Aorta (tissue), 5 donors: ENCODE measurements around the gene TMEM208. TPM values are rescaled to one million over a fixed set of nuclear protein-coding genes. Genes with fewer than 3 reads are reported as not detected.
A peak's percentile ranks its signal among the peaks of the same experiment; 100 is the strongest.

ENCODE experiments used
- ATAC-seq: fragments of 200-7000 bp; cut with Tn5 transposase; one replicate; pipeline ENCODE4 v1.9.1; 2022; ENCODE audit warnings: moderate library complexity; ENCODE audit not compliant: low FRiP score
- DNase-seq, 2 donors: peaks; one replicate each; pipeline ENCODE4 v3.0.0-alpha.2; 2020
- H3K27ac ChIP-seq, 2 donors: one replicate each; pipeline ENCODE4 v1.5.1; 2013; ENCODE audit warnings: low read length in 2 of 2, mild to moderate bottlenecking in 2 of 2, moderate library complexity in 2 of 2, control low read depth in 1 of 2, inconsistent platforms in 1 of 2, low read depth in 1 of 2
- H3K27me3 ChIP-seq, 2 donors: one replicate each; pipeline ENCODE4 v1.6.1; 2013; ENCODE audit warnings: control low read depth in 1 of 2, low read length in 1 of 2, mild to moderate bottlenecking in 1 of 2, moderate library complexity in 1 of 2; ENCODE audit not compliant: insufficient read depth in 2 of 2, control insufficient read depth in 1 of 2
- H3K36me3 ChIP-seq, 2 donors: one replicate each; pipeline ENCODE4 v1.6.1; 2013; ENCODE audit warnings: control low read depth in 1 of 2, low read length in 1 of 2, mild to moderate bottlenecking in 1 of 2; ENCODE audit not compliant: insufficient read depth in 2 of 2, control insufficient read depth in 1 of 2
- H3K4me1 ChIP-seq, 2 donors: one replicate each; pipeline ENCODE4 v1.6.1; 2013; ENCODE audit warnings: low read length in 2 of 2, control low read depth in 1 of 2, mild to moderate bottlenecking in 1 of 2, moderate library complexity in 1 of 2; ENCODE audit not compliant: insufficient read depth in 2 of 2, control insufficient read depth in 1 of 2
- H3K4me3 ChIP-seq, 2 donors: one replicate each; pipeline ENCODE4 v1.5.1; 2013; ENCODE audit warnings: low read length in 2 of 2, control low read depth in 1 of 2, mild to moderate bottlenecking in 1 of 2
- H3K9me3 ChIP-seq: one replicate; pipeline ENCODE4 v1.6.1; 2013; ENCODE audit warnings: mild to moderate bottlenecking, low read length; ENCODE audit not compliant: control insufficient read depth
- WGBS, 2 donors: extraction: QIAGEN DNeasy Blood & Tissue Kit; methylation state at CpG; one replicate each; pipeline ENCODE4 v1.1.7; 2013; 5-methylcytosine and 5-hydroxymethylcytosine counted together
- intact Hi-C, 2 donors: fragments of 100-400 bp; cut with DNase I; formaldehyde crosslinking; loops; one replicate each; pipeline versions ENCODE4 v1.14.2 to v1.15.0; 2022
- microRNA-seq, 2 donors: library from miRNA; unstranded; fragments of <30 nt; microRNA quantifications; one replicate each; pipeline ENCODE4 v1.2.0, GENCODE V29; 2020
- polyA plus RNA-seq, 2 donors: library from polyadenylated mRNA; stranded (reverse); fragments of 200-250 nt; gene quantifications; one replicate each; pipeline ENCODE4 v1.2.3, GENCODE V29; 2013
- total RNA-seq, 2 donors: library from RNA; stranded (reverse); fragmentation: NEBNext Ultra II Directional; extraction: Animal tissue kit (Norgen Biotek cat#: 25700); gene quantifications; one replicate each; pipeline ENCODE4 v1.2.1, GENCODE V29; 2021
- donor health status: healthy with polysubstance abuse.
- donor health status: Bipolar disorder and iron deficiency.
- donor health status: DM: no; HTN: no; CAD: no.
- donor health status: DM: no; HTN: no; CAD: no.
- donor health status: DM: yes; HTN: yes; CAD: no.

TMEM208 gene
- total and polyA plus RNA-seq, 4 donors: 24.7 to 64.6 (median 46.8) TPM

DNA sequence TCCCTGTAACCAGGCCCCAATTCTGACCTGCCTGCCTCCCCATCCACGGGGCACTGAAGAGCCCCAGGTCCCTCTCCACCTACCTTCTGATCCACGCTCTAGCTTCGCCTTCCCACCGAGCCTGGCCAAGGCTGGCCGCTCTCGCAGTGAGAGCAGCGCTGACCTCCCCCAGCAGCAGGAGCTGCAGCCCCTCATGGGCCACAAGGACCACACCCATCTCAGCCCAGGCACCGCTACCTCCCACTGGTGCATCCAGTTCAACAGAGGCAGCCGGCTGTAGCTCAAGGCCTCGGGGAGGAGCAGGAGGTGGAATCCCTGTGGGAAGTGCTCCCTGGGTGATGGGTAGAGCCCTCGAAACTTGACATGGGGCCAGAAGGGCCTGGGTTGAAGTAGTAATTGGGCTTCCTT lies 44.0 kb downstream of the TMEM208 start:
- no peaks in the 10 kb centered on the region for H3K9me3 ChIP-seq
- H3K4me1 ChIP-seq: no peaks in the 10 kb centered on the region
- DNase-seq: peak in 1 of 2 donors; percentile 66
- H3K36me3 ChIP-seq: no peaks in the 10 kb centered on the region
- no peak overlapping the region for H3K27ac ChIP-seq
- intact Hi-C loops: no loop called here
- WGBS, 2 donors: 90 to 93% methylated on average over 11 of the region's 11 CpGs
- no peaks in the 10 kb centered on the region for H3K27me3 ChIP-seq
- no peak overlapping the region for H3K4me3 ChIP-seq
- no peak for ATAC-seq

DNA sequence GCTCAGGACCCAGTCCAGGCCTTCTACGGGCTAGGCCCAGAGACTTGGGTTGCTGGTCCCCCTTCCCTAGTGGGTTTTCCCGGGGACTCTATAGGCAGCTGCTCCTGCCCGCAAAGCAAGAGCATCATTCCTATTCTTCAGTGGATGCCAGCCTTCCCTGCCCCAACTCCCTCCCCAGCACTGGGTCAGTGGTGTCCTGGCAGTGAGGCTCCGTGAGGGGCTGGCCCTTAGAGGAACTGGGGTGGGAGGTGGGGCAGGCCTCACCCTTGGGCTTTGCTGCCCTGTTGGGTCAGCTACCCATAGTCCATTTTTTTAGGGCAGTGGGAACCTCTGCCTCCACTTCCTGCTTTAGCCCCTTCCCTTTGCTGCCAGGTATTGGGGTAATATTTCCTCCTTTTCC lies 44.5 kb downstream of the TMEM208 start:
- ATAC-seq (no peak), DNase-seq (peak in 1 of 2 donors; percentile 51)
- Histone ChIP-seq H3K27me3 (no peaks in the 10 kb centered on the region), H3K27ac (no peak overlapping the region), H3K4me3 (no peak overlapping the region), H3K4me1 (no peaks in the 10 kb centered on the region), H3K36me3 (no peaks in the 10 kb centered on the region), H3K9me3 (no peaks in the 10 kb centered on the region)
- intact Hi-C loops: no loop called here
- 91 to 96% methylated on average over 4 of the region's 4 CpGs for WGBS, 2 donors

DNA sequence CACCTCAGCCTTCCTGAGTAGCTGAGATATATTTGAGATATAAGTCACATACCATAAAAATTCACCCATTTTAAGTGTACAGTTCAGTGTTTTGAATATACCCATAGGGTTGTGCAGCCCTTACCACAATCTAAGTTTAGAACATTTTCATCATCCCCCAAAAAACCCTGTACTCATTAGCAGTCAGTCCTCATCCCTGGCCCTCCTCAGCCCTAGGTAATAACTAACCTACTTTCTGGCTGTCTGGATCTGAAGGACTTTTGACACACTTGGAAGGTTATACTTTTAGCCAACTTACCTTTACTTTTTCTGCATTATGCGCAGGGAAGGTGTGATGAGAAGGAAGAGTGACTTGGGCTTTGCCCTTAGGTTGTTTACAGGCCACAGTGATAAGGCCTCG lies 48.4 kb downstream of the TMEM208 start:
- WGBS, 2 donors: 87 to 94% methylated on average over 2 of the region's 2 CpGs
- DNase-seq: no peak
- Histone ChIP-seq H3K4me3 (no peak overlapping the region), H3K4me1 (no peaks in the 10 kb centered on the region), H3K36me3 (no peaks in the 10 kb centered on the region), H3K9me3 (no peaks in the 10 kb centered on the region), H3K27ac (no peak overlapping the region), H3K27me3 (no peaks in the 10 kb centered on the region)
- ATAC-seq: no peak
- intact Hi-C loops: no loop called here

DNA sequence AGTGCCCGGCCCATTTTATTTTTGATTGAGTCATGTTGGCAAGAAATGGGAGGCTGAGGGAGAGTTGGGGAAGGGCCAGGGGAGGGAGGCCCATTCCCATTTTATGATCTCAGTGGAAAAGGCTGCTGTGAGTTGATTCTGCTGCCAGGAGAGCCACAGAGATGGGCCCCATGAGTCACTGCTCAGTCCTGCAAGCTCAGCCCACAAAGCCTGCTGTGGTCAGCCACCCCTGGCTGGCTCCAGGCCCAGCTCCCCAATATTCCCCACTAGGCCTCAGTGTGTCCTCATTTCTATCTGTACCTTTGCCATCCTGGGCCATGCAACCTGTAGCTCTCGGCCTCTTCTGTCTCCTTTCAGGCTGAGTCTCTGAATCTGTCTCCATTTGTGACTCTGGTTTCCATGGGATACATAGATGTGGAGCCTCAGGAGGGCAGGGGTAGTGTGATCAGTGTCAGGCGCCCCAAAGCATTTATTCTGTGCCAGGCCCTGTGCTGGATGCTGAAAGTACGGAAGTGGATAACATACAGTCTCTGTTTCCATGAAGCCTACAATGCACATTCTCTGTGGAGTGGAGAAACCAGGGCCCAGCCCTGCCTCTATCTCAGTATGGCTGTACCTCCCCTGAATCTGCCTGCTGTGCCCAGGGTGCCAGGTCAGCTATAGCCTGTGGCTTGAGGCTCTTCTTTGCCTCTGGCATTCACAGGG lies 50.5 kb downstream of the TMEM208 start:
- ATAC-seq (peak; percentile 81), DNase-seq (peak; percentile 90 to 91)
- no peak overlapping the region for H3K4me3 ChIP-seq
- no peaks in the 10 kb centered on the region for H3K9me3 ChIP-seq
- no peaks in the 10 kb centered on the region for H3K27me3 ChIP-seq
- H3K4me1 ChIP-seq: no peaks in the 10 kb centered on the region
- WGBS, 2 donors: 46 to 47% methylated on average over 4 of the region's 4 CpGs
- no peaks in the 10 kb centered on the region for H3K36me3 ChIP-seq
- H3K27ac ChIP-seq: peak overlapping the region; percentile 24 to 29
- intact Hi-C loops: no loop called here

DNA sequence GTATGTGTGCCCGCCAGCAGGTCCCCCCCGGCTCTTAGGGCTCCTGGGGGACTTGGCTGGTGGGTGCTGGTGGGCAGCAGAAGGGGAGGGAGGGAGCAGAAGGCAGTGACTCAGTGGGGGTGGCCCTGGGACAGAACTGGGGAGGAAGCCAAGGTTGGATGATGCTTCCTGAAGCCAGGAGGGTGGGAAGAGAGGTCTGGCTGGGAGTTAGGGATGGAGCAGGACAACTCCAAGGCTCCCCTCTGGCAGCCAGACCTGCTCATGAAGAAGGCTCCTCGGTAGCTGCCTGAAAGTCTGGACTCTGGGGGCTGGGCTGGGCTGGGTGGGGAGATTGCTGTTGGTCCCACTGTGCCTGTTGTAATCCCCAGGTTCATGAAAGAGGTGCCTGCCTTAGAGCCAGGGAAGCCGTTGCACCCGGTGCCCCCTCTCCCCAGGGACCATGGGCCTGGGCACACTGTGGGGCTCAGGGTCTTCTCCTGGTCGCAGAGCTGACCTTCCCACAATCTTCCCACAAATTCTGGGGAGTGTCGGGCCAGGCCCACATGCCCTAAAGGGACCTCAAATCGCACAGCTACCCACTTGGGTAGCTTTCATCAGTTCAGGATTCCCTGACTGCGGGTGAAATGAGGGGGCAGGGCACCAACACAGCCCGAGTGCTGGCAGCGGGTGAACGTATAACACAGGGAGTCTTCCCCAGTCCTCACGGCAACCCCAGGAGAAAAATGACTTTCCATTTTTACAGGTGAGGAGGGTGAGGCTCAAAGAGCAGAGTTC lies 51.3 kb downstream of the TMEM208 start:
- Histone ChIP-seq H3K4me1 (no peaks in the 10 kb centered on the region), H3K27ac (peak overlapping the region; percentile 24 to 29), H3K36me3 (no peaks in the 10 kb centered on the region), H3K9me3 (no peaks in the 10 kb centered on the region), H3K27me3 (no peaks in the 10 kb centered on the region), H3K4me3 (no peak overlapping the region)
- peak in 1 of 2 donors; percentile 73 for DNase-seq
- ATAC-seq: peak; percentile 50
- 33 to 43% methylated on average over 13 of the region's 13 CpGs for WGBS, 2 donors
- intact Hi-C loops: no loop called here

Small RNA genes within 50 kb of the gene (microRNA-seq; reads per million reads assigned to microRNA genes)
- gene MIR328: 122 to 1,141 reads per million in 2 donors

Other genes starting within 250 kb of the TMEM208 start
- gene CES4A, start 238.5 kb upstream of the TMEM208 start, total RNA-seq: 10 to 100 TPM in 1 of 2 donors, 1 to 10 TPM in 1; 5.5 to 14.2 TPM
- gene CES4A, start 238.5 kb upstream of the TMEM208 start, polyA plus RNA-seq: 10 to 100 TPM in 1 of 2 donors, 1 to 10 TPM in 1; 1.9 to 22.7 TPM
- 10 to 100 TPM; 37.4 to 67.3 TPM for gene CBFB, start 198.0 kb upstream of the TMEM208 start, total RNA-seq
- 10 to 100 TPM; 12.0 to 19.9 TPM for gene CBFB, start 198.0 kb upstream of the TMEM208 start, polyA plus RNA-seq
- gene PHAF1, start 117.2 kb upstream of the TMEM208 start, total RNA-seq: 10 to 100 TPM; 13.7 to 20.7 TPM
- 10 to 100 TPM; 12.6 to 13.4 TPM for gene PHAF1, start 117.2 kb upstream of the TMEM208 start, polyA plus RNA-seq
- 10 to 100 TPM; 13.0 to 21.3 TPM for gene B3GNT9, start 76.1 kb upstream of the TMEM208 start, total RNA-seq
- 10 to 100 TPM in 1 of 2 donors, 1 to 10 TPM in 1; 3.9 to 22.4 TPM for gene B3GNT9, start 76.1 kb upstream of the TMEM208 start, polyA plus RNA-seq
- gene TRADD, start 67.2 kb upstream of the TMEM208 start, total RNA-seq: 10 to 100 TPM; 17.1 to 24.3 TPM
- 10 to 100 TPM; 15.7 to 45.2 TPM for gene TRADD, start 67.2 kb upstream of the TMEM208 start, polyA plus RNA-seq
- gene FBXL8, start 67.2 kb upstream of the TMEM208 start, total RNA-seq: 10 to 100 TPM in 1 of 2 donors, 1 to 10 TPM in 1; 7.3 to 20.8 TPM
- 10 to 100 TPM in 1 of 2 donors, 1 to 10 TPM in 1; 1.1 to 32.1 TPM for gene FBXL8, start 67.2 kb upstream of the TMEM208 start, polyA plus RNA-seq
- 100 to 1,000 TPM in 1 of 2 donors, 10 to 100 TPM in 1; 22.2 to 101 TPM for gene HSF4, start 62.4 kb upstream of the TMEM208 start, total RNA-seq
- 100 to 1,000 TPM in 1 of 2 donors, 10 to 100 TPM in 1; 25.0 to 133 TPM for gene HSF4, start 62.4 kb upstream of the TMEM208 start, polyA plus RNA-seq
- 10 to 100 TPM; 24.4 to 47.2 TPM for gene NOL3, start 56.6 kb upstream of the TMEM208 start, total RNA-seq
- gene NOL3, start 56.6 kb upstream of the TMEM208 start, polyA plus RNA-seq: 100 to 1,000 TPM in 1 of 2 donors, 10 to 100 TPM in 1; 67.5 to 122 TPM
- 10 to 100 TPM; 18.1 to 33.8 TPM for gene MATCAP1, start 43.2 kb upstream of the TMEM208 start, total RNA-seq
- 10 to 100 TPM in 1 of 2 donors, 1 to 10 TPM in 1; 3.0 to 45.7 TPM for gene MATCAP1, start 43.2 kb upstream of the TMEM208 start, polyA plus RNA-seq
- gene EXOC3L1, start 37.0 kb upstream of the TMEM208 start, total RNA-seq: 1 to 10 TPM; 1.3 to 4.4 TPM
- 1 to 10 TPM in 1 of 2 donors, under 1 TPM in 1; 0.51 to 1.8 TPM for gene EXOC3L1, start 37.0 kb upstream of the TMEM208 start, polyA plus RNA-seq
- 10 to 100 TPM; 54.2 to 58.1 TPM for gene E2F4, start 35.0 kb upstream of the TMEM208 start, total RNA-seq
- 10 to 100 TPM; 27.9 to 50.2 TPM for gene E2F4, start 35.0 kb upstream of the TMEM208 start, polyA plus RNA-seq
- 1 to 10 TPM in 1 of 2 donors, under 1 TPM in 1; 0.97 to 3.4 TPM for gene ELMO3, start 28.0 kb upstream of the TMEM208 start, total RNA-seq
- gene ELMO3, start 28.0 kb upstream of the TMEM208 start, polyA plus RNA-seq: 1 to 10 TPM; 5.8 to 7.4 TPM
- 10 to 100 TPM; 28.2 to 47.9 TPM for gene FHOD1, start 20.4 kb downstream of the TMEM208 start, total RNA-seq
- 10 to 100 TPM; 12.9 to 41.3 TPM for gene FHOD1, start 20.4 kb downstream of the TMEM208 start, polyA plus RNA-seq
- gene SLC9A5, start 21.8 kb downstream of the TMEM208 start, total RNA-seq: 1 to 10 TPM; 1.6 to 1.7 TPM
- 1 to 10 TPM; 1.1 to 2.9 TPM for gene SLC9A5, start 21.8 kb downstream of the TMEM208 start, polyA plus RNA-seq
- 1 to 10 TPM; 2.5 to 6.9 TPM for gene PLEKHG4, start 52.4 kb downstream of the TMEM208 start, total RNA-seq
- gene PLEKHG4, start 52.4 kb downstream of the TMEM208 start, polyA plus RNA-seq: 10 to 100 TPM in 1 of 2 donors, 1 to 10 TPM in 1; 2.1 to 16.7 TPM
- under 1 TPM in 1 of 2 donors, not detected in 1; 0.12 TPM for gene KCTD19, start 99.6 kb downstream of the TMEM208 start, total RNA-seq
- gene KCTD19, start 99.6 kb downstream of the TMEM208 start, polyA plus RNA-seq: not detected
- gene LRRC36, start 99.7 kb downstream of the TMEM208 start, total RNA-seq: under 1 TPM in 1 of 2 donors, not detected in 1; 0.51 TPM
- gene LRRC36, start 99.7 kb downstream of the TMEM208 start, polyA plus RNA-seq: not detected
- gene TPPP3, start 166.4 kb downstream of the TMEM208 start, total RNA-seq: 10 to 100 TPM in 1 of 2 donors, 1 to 10 TPM in 1; 7.2 to 13.5 TPM
- 10 to 100 TPM; 34.3 to 51.9 TPM for gene TPPP3, start 166.4 kb downstream of the TMEM208 start, polyA plus RNA-seq
- gene ZDHHC1, start 189.3 kb downstream of the TMEM208 start, total RNA-seq: 10 to 100 TPM in 1 of 2 donors, 1 to 10 TPM in 1; 8.4 to 14.8 TPM
- 10 to 100 TPM in 1 of 2 donors, 1 to 10 TPM in 1; 5.3 to 11.3 TPM for gene ZDHHC1, start 189.3 kb downstream of the TMEM208 start, polyA plus RNA-seq
- gene HSD11B2, start 204.0 kb downstream of the TMEM208 start, total RNA-seq: 1 to 10 TPM in 1 of 2 donors, not detected in 1; 1.1 TPM
- 10 to 100 TPM in 1 of 2 donors, not detected in 1; 13.3 TPM for gene HSD11B2, start 204.0 kb downstream of the TMEM208 start, polyA plus RNA-seq